ENCODE data around the gene NFYC.
A peak's percentile ranks its signal among the peaks of the same experiment; 100 is the strongest.

The NFYC gene

GRCh38 chr1:40762144-40762923 is 70.8 kb downstream of the NFYC start:
- no peak for DNase-seq

- DNase-seq = no peak
These were observed 72.4 kb downstream of the NFYC start for GRCh38 chr1:40763742-40764532.

- DNase-seq = no peak
These were observed 73.5 kb downstream of the NFYC start for GRCh38 chr1:40764981-40765380.

GRCh38 chr1:40766017-40766416 is 74.5 kb downstream of the NFYC start:
- no peak for DNase-seq

- no peak for DNase-seq
These were observed 75.1 kb downstream of the NFYC start for GRCh38 chr1:40766560-40766959.

- no peak for DNase-seq
These were observed 76.9 kb downstream of the NFYC start for GRCh38 chr1:40768146-40768990.

GRCh38 chr1:40769815-40770214 is 78.3 kb downstream of the NFYC start:
- DNase-seq = peak; percentile 39

GRCh38 chr1:40770296-40771070 is 79.0 kb downstream of the NFYC start:
- peak; percentile 71 for DNase-seq

- no peak for DNase-seq
These were observed 80.8 kb downstream of the NFYC start for GRCh38 chr1:40772146-40772955.

- no peak for DNase-seq
These were observed 82.3 kb downstream of the NFYC start for GRCh38 chr1:40773748-40774265.

GRCh38 chr1:40774266-40774998 is 82.9 kb downstream of the NFYC start:
- peak; percentile 18 for DNase-seq

GRCh38 chr1:40776236-40777072 is 85.0 kb downstream of the NFYC start:
- no peak for DNase-seq

GRCh38 chr1:40777224-40777970 is 85.9 kb downstream of the NFYC start:
- no peak for DNase-seq

- no peak for DNase-seq
These were observed 89.4 kb downstream of the NFYC start for GRCh38 chr1:40780678-40781607.

- DNase-seq = no peak
These were observed 90.1 kb downstream of the NFYC start for GRCh38 chr1:40781608-40781971.

- no peak for DNase-seq
These were observed 91.0 kb downstream of the NFYC start for GRCh38 chr1:40782371-40782956.
